Endothelial cell (in vitro differentiated cells): ENCODE results near the gene VWA8. TPM values are rescaled to one million over a fixed set of nuclear protein-coding genes. Genes with fewer than 3 reads are reported as not detected.
"Not testable (repeated sequence)": the region's sequence is repeated elsewhere in the genome, so short reads cannot be mapped to it uniquely, and the experiment has no call there.

ENCODE experiments used
- DNase-seq: peaks from one replicate; pipeline ENCODE4 v3.0.0; 2021; ENCODE audit warnings: low spot score
- H3K27ac Mint-ChIP-seq: one replicate; pipeline ENCODE4 v1.8.0; 2021; ENCODE audit warnings: mixed read lengths, inconsistent platforms; ENCODE audit not compliant: unreplicated experiment
- H3K27me3 Mint-ChIP-seq: one replicate; pipeline ENCODE4 v1.8.0; 2021; ENCODE audit warnings: mild to moderate bottlenecking, moderate library complexity, mixed read lengths, inconsistent platforms; ENCODE audit not compliant: unreplicated experiment
- H3K36me3 Mint-ChIP-seq: one replicate; pipeline ENCODE4 v1.8.0; 2021; ENCODE audit warnings: mild to moderate bottlenecking, low read depth, mixed read lengths, inconsistent platforms; ENCODE audit not compliant: unreplicated experiment
- H3K4me1 Mint-ChIP-seq: one replicate; pipeline ENCODE4 v1.8.0; 2021; ENCODE audit warnings: mild to moderate bottlenecking, mixed read lengths, inconsistent platforms; ENCODE audit not compliant: unreplicated experiment
- H3K4me3 Mint-ChIP-seq: one replicate; pipeline ENCODE4 v1.8.0; 2021; ENCODE audit warnings: mild to moderate bottlenecking, mixed read lengths, inconsistent platforms; ENCODE audit not compliant: unreplicated experiment
- H3K9me3 Mint-ChIP-seq: one replicate; pipeline ENCODE4 v1.8.0; 2021; ENCODE audit warnings: mixed read lengths, inconsistent platforms; ENCODE audit not compliant: unreplicated experiment
- total RNA-seq: library from RNA; stranded (reverse); fragmentation: NEBNext Ultra II Directional; extraction: Animal tissue kit (Norgen Biotek cat#: 25700); gene quantifications from one replicate; pipeline ENCODE4 v1.2.1, GENCODE V29; 2021; ENCODE audit not compliant: unreplicated experiment
- TF ChIP-seq, protein P1 (sequence below): fragments of 200-600 bp; sonication (generic); IDR thresholded peaks from one replicate; pipeline ENCODE4 v1.5.0; 2021; ENCODE audit warnings: antibody characterized with exemption; ENCODE audit not compliant: unreplicated experiment

The VWA8 gene
- total RNA-seq, 1 donor from 2014 or later: 8.2 TPM

GRCh38 chr13:41542281-41542680 is 418.6 kb downstream of the VWA8 start:
- no peak overlapping the region for H3K27ac Mint-ChIP-seq
- no peak for DNase-seq
- peaks cover 4% of the 10 kb centered on the region for H3K36me3 Mint-ChIP-seq
- peaks cover 6% of the 10 kb centered on the region for H3K4me1 Mint-ChIP-seq
- H3K4me3 Mint-ChIP-seq: no peak overlapping the region
- no peaks in the 10 kb centered on the region for H3K27me3 Mint-ChIP-seq
- H3K9me3 Mint-ChIP-seq: no peaks in the 10 kb centered on the region
- TF ChIP-seq, protein P1, sequence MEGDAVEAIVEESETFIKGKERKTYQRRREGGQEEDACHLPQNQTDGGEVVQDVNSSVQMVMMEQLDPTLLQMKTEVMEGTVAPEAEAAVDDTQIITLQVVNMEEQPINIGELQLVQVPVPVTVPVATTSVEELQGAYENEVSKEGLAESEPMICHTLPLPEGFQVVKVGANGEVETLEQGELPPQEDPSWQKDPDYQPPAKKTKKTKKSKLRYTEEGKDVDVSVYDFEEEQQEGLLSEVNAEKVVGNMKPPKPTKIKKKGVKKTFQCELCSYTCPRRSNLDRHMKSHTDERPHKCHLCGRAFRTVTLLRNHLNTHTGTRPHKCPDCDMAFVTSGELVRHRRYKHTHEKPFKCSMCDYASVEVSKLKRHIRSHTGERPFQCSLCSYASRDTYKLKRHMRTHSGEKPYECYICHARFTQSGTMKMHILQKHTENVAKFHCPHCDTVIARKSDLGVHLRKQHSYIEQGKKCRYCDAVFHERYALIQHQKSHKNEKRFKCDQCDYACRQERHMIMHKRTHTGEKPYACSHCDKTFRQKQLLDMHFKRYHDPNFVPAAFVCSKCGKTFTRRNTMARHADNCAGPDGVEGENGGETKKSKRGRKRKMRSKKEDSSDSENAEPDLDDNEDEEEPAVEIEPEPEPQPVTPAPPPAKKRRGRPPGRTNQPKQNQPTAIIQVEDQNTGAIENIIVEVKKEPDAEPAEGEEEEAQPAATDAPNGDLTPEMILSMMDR: no peak

DNA sequence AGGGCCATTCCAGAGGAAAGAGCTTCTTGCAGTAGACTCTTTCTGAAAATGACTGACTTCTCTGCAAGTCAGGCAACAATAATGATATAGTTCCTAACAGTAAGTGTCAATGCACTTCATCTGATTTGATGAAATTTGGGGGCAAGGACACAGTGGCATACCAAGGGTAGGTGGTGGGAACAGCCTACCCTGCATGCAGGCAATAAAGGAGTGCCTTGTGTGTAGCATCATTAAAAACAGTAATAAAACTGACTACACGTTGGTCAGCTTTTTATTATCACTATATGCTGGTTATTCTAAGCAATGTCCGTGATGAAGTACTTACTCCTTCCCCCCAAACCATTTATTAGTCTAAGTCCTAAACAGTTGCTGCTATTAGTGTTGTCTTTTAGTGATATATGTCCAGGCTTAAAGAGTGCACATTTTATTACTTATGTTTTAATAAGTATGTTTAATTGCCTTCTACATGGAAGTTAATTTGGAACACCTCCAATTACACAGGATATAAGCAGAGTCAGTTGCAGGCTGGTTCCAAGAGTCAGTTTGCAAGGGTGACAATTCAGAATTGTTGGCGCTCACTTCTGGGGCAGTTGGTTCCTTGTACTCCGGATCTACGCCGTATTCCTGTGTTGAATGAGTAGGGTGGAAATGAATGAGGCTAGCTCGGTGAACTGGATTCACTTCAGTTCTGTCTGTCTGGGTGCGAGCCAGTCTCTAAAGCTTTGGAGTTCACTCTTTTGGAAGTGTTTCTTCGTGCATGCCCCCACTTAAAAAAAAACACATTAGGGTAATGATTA is 419.6 kb downstream of the VWA8 start:
- Mint-ChIP-seq H3K27me3 (no peaks in the 10 kb centered on the region), H3K9me3 (no peaks in the 10 kb centered on the region), H3K4me1 (peaks cover 6% of the 10 kb centered on the region), H3K27ac (no peak overlapping the region), H3K36me3 (no peaks in the 10 kb centered on the region), H3K4me3 (no peak overlapping the region)
- DNase-seq: no peak
- TF ChIP-seq, protein P1: no peak

- not testable (repeated sequence) for H3K4me1 Mint-ChIP-seq, H3K36me3 Mint-ChIP-seq, H3K4me3 Mint-ChIP-seq, H3K27me3 Mint-ChIP-seq, H3K9me3 Mint-ChIP-seq, DNase-seq
- peak overlapping the region; percentile 13 for H3K27ac Mint-ChIP-seq
Measured at GRCh38 chr13:41540240-41540639, 420.7 kb downstream of the VWA8 start.

- Mint-ChIP-seq H3K4me3 (no peak overlapping the region), H3K4me1 (no peaks in the 10 kb centered on the region), H3K27ac (no peak overlapping the region), H3K9me3 (no peaks in the 10 kb centered on the region), H3K36me3 (no peaks in the 10 kb centered on the region), H3K27me3 (no peaks in the 10 kb centered on the region)
- DNase-seq: no peak
- TF ChIP-seq, protein P1: no peak
Measured at GRCh38 chr13:41533266-41534052, 427.4 kb downstream of the VWA8 start.

DNA sequence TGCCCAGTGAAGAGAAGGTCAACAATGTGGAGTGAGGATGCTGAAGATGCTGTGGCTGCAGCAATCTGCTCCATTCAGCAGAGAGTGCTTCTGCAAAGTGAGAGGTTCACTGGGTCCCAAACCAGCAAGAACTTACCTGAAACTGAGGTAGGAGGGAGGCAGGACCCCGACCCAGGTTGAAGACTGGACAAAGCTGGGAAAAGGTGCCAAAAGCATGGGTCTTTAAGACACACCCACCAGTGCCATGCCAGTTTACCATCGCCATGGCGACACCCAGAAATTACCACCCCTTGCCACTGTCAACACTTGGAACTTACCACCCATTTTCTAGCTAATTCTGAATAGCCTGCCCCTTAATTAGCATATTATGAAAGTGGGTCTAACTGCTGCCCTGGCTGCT is 432.9 kb downstream of the VWA8 start:
- H3K27ac Mint-ChIP-seq: no peak overlapping the region
- no peaks in the 10 kb centered on the region for H3K9me3 Mint-ChIP-seq
- peaks cover 1% of the 10 kb centered on the region for H3K27me3 Mint-ChIP-seq
- H3K36me3 Mint-ChIP-seq: no peaks in the 10 kb centered on the region
- DNase-seq: no peak
- H3K4me3 Mint-ChIP-seq: no peak overlapping the region
- TF ChIP-seq, protein P1: no peak
- no peaks in the 10 kb centered on the region for H3K4me1 Mint-ChIP-seq
